ENCODE results near the gene EPM2A.

The EPM2A gene

GRCh38 chr6:145603424-145603833 is 131.9 kb downstream of the EPM2A start:
- DNase-seq (ENCODE audit: low read depth, low spot score) = no peak

GRCh38 chr6:145602726-145603326 is 132.5 kb downstream of the EPM2A start:
- no peak for DNase-seq (ENCODE audit: low read depth, low spot score)

GRCh38 chr6:145601397-145601796 is 133.9 kb downstream of the EPM2A start:
- no peak for DNase-seq (ENCODE audit: low read depth, low spot score)

- no peak for DNase-seq (ENCODE audit: low read depth, low spot score)
These were observed 135.0 kb downstream of the EPM2A start for GRCh38 chr6:145600299-145600698.

- DNase-seq (ENCODE audit: low read depth, low spot score) = no peak
These were observed 146.3 kb downstream of the EPM2A start for GRCh38 chr6:145588981-145589380.

- no peak for DNase-seq (ENCODE audit: low read depth, low spot score)
These were observed 148.0 kb downstream of the EPM2A start for GRCh38 chr6:145587334-145587733.

- no peak for DNase-seq (ENCODE audit: low read depth, low spot score)
These were observed 151.6 kb downstream of the EPM2A start for GRCh38 chr6:145583753-145584152.

All from astrocyte of the hippocampus (primary cell).